Prostate gland (tissue), 2 donors: Measurements from ENCODE around the gene TBL1X. TPM values are rescaled to one million over a fixed set of nuclear protein-coding genes. Genes with fewer than 3 reads are reported as not detected.

Experiments used
- DNase-seq: peaks from one replicate; pipeline ENCODE4 v3.0.0-alpha.2; 2019; ENCODE audit warnings: low spot score
- H3K27ac ChIP-seq, 2 donors: fragments of 200-600 bp; sonication (generic); 2 replicates each; pipeline ENCODE4 v1.5.1; 2017 to 2019
- H3K27me3 ChIP-seq: fragments of 200-600 bp; sonication (generic); replicated peaks from 2 replicates; pipeline ENCODE4 v1.5.1; 2019; ENCODE audit not compliant: insufficient read depth
- H3K36me3 ChIP-seq, 2 donors: fragments of 200-600 bp; sonication (generic); 1 replicate in 1 of 2; 2 replicates in 1 of 2; pipeline versions ENCODE4 v1.5.1 to v1.8.1; 2017 to 2019
- H3K4me1 ChIP-seq: fragments of 200-600 bp; sonication (generic); replicated peaks from 2 replicates; pipeline ENCODE4 v1.5.1; 2019
- H3K4me3 ChIP-seq, 2 donors: fragments of 200-600 bp; sonication (generic); 2 replicates each; pipeline ENCODE4 v1.5.1; 2017 to 2019
- H3K9me3 ChIP-seq: fragments of 200-600 bp; sonication (generic); 2 replicates; pipeline ENCODE4 v1.5.1; 2017
- POLR2A ChIP-seq: fragments of 450-650 bp; IDR thresholded peaks from one replicate; pipeline ENCODE4 v1.6.1; 2016; ENCODE audit warnings: antibody characterized with exemption, mild to moderate bottlenecking
- POLR2AphosphoS5 ChIP-seq: sonication (generic); formaldehyde crosslinking; IDR thresholded peaks from one replicate; pipeline ENCODE4 v1.6.1; 2017; ENCODE audit warnings: antibody characterized with exemption
- WGBS: methylation state at CpG from one replicate; pipeline ENCODE4 v1.1.5; 2018; 5-methylcytosine and 5-hydroxymethylcytosine counted together
- intact Hi-C: fragments of 100-400 bp; cut with DNase I; formaldehyde crosslinking; loops from one replicate; pipeline ENCODE4 v1.14.2; 2022
- total RNA-seq, 2 donors: library from RNA; depleted of rRNA; stranded (reverse); fragments of >200 nt; gene quantifications; one replicate each; pipeline ENCODE4 v1.1.0, GENCODE V29; 2016
- TF ChIP-seq, protein P1 (sequence below), 4 experiments: fragments of 200-600 bp in 2 of 4; fragments of 450-650 bp in 2 of 4; sonication (generic) in 2 of 4; IDR thresholded peaks; 1 replicate in 3 of 4; 2 replicates in 1 of 4; pipeline ENCODE4 v1.5.1; 2016 to 2019; ENCODE audit warnings: antibody characterized with exemption in 4 of 4, mild to moderate bottlenecking in 2 of 4, moderate library complexity in 2 of 4

The TBL1X gene
- total RNA-seq, 2 donors from 2014 or later: 23.2 to 76.9 TPM

DNA sequence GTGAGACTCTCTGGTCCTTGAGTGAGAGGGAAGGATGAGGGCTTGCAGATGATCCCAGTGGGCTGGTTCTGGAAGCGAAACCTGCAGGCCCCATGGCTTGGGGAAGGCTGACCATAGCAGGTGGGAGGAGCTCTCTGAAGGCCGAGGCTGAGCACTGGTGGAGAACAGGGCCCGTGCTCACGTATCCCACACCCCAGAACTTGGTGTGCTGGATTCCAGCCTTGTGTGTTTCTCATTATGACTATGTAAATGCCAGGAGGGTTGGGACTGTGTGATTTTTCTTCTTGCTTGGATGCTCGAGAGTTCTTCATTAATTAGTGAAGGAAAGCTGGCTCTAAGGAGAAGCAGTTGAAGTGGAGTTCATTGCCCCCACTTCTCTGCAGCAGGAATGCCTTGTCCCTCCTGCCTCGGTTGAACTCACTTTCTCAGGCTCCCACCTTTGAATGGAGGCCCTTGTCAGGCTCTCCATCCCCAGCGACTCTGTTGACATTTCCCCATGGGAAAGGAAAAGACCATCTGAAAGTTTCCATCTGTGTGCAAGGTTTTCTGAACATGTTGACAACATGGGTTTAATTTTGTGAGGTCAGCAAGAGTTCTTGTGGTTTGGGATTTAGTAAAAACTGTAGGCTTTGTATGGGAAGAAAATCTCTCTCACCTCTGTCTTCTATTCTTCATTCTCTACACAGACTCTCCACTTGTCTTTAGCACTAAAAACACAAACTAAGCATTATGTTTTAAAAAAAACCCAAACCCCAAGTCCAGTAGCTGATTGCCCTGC, 57.7 kb downstream of the TBL1X start:
- H3K27me3 ChIP-seq: no peaks in the 10 kb centered on the region
- no peak for DNase-seq
- no peak overlapping the region for H3K27ac ChIP-seq
- H3K9me3 ChIP-seq: no peaks in the 10 kb centered on the region
- 81% methylated on average over 7 of the region's 7 CpGs for WGBS
- H3K36me3 ChIP-seq: no peaks in the 10 kb centered on the region
- intact Hi-C loops: loop anchor here (10.0 kb wide), 1 partner anchor 48 kb away; no protein-coding TSS in a partner anchor
- H3K4me1 ChIP-seq: no peaks in the 10 kb centered on the region
- H3K4me3 ChIP-seq: no peak overlapping the region
- TF ChIP-seq POLR2A (no peak), POLR2AphosphoS5 (no peak)
- TF ChIP-seq, protein P1, sequence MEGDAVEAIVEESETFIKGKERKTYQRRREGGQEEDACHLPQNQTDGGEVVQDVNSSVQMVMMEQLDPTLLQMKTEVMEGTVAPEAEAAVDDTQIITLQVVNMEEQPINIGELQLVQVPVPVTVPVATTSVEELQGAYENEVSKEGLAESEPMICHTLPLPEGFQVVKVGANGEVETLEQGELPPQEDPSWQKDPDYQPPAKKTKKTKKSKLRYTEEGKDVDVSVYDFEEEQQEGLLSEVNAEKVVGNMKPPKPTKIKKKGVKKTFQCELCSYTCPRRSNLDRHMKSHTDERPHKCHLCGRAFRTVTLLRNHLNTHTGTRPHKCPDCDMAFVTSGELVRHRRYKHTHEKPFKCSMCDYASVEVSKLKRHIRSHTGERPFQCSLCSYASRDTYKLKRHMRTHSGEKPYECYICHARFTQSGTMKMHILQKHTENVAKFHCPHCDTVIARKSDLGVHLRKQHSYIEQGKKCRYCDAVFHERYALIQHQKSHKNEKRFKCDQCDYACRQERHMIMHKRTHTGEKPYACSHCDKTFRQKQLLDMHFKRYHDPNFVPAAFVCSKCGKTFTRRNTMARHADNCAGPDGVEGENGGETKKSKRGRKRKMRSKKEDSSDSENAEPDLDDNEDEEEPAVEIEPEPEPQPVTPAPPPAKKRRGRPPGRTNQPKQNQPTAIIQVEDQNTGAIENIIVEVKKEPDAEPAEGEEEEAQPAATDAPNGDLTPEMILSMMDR (IDR thresholded peaks at IDR 0.05): no peak

GRCh38 chrX:9525511-9526248, 60.8 kb downstream of the TBL1X start:
- no peaks in the 10 kb centered on the region for H3K4me1 ChIP-seq
- no peaks in the 10 kb centered on the region for H3K27me3 ChIP-seq
- H3K4me3 ChIP-seq: no peak overlapping the region
- H3K9me3 ChIP-seq: no peaks in the 10 kb centered on the region
- 39% methylated on average over 8 of the region's 8 CpGs for WGBS
- H3K27ac ChIP-seq: no peak overlapping the region
- no peaks in the 10 kb centered on the region for H3K36me3 ChIP-seq
- TF ChIP-seq POLR2AphosphoS5: no peak
- TF ChIP-seq POLR2A: no peak
- TF ChIP-seq, protein P1 (IDR thresholded peaks at IDR 0.05): no peak
- DNase-seq: no peak
- intact Hi-C loops: loop anchor here (10.0 kb wide), 1 partner anchor 51 kb away; no protein-coding TSS in a partner anchor

GRCh38 chrX:9526965-9527364, 62.1 kb downstream of the TBL1X start:
- H3K36me3 ChIP-seq: no peaks in the 10 kb centered on the region
- no peaks in the 10 kb centered on the region for H3K9me3 ChIP-seq
- H3K27me3 ChIP-seq: no peaks in the 10 kb centered on the region
- WGBS: 68% methylated on average over 12 of the region's 14 CpGs
- no peak for DNase-seq
- intact Hi-C loops: loop anchor here (10.0 kb wide), 1 partner anchor 52 kb away; no protein-coding TSS in a partner anchor
- H3K27ac ChIP-seq: no peak overlapping the region
- TF ChIP-seq POLR2AphosphoS5: no peak
- TF ChIP-seq, protein P1 (IDR thresholded peaks at IDR 0.05): no peak
- TF ChIP-seq POLR2A: no peak
- no peak overlapping the region for H3K4me3 ChIP-seq
- no peaks in the 10 kb centered on the region for H3K4me1 ChIP-seq

DNA sequence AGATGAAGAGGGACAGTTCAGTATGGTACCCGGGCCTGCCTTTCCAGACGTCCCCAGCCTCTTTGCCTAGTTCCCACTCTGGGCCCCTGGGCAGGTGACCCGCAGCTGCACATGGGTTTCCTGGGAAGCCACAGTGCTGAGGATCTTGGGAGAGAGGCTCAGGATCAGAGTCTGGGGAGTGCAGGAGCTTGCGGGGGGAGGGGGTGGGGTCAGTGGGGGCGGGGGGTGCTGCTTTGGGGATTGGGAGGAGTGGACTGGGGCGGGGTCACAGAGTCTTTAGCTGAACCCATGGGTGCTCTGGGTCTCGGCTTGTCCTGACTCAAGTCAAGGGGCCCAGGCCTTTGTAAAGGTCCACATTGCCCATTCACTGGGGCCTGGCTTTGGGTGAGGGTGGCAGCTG, 63.6 kb downstream of the TBL1X start:
- Histone ChIP-seq H3K9me3 (no peaks in the 10 kb centered on the region), H3K27me3 (no peaks in the 10 kb centered on the region), H3K27ac (no peak overlapping the region), H3K4me3 (no peak overlapping the region), H3K4me1 (no peaks in the 10 kb centered on the region), H3K36me3 (no peaks in the 10 kb centered on the region)
- TF ChIP-seq POLR2AphosphoS5 (no peak), POLR2A (no peak)
- TF ChIP-seq, protein P1 (IDR thresholded peaks at IDR 0.05): no peak
- no peak for DNase-seq
- WGBS: 77% methylated on average over 3 of the region's 7 CpGs
- intact Hi-C loops: loop anchor here (10.0 kb wide), 1 partner anchor 54 kb away; no protein-coding TSS in a partner anchor
